Renal cortical epithelial cell (primary cell): ENCODE measurements around the gene LGALS7. TPM values are rescaled to one million over a fixed set of nuclear protein-coding genes. Genes with fewer than 3 reads are reported as not detected.

Experiments
- DNase-seq: peaks from one replicate; pipeline ENCODE4 v3.0.0-alpha.2; 2011; ENCODE audit warnings: low read depth
- total RNA-seq: library from RNA; depleted of rRNA; stranded (reverse); fragments of >200 nt; gene quantifications from 2 replicates; pipeline ENCODE4 v1.2.3, GENCODE V29; 2014

Gene LGALS7
- total RNA-seq, 1 donor from 2014 or later = not detected

- DNase-seq = no peak
Observed at GRCh38 chr19:38726761-38727301, 46.5 kb downstream of the LGALS7 start.

GRCh38 chr19:38726284-38726673 is 47.0 kb downstream of the LGALS7 start:
- DNase-seq = no peak

- DNase-seq = no peak
Observed at GRCh38 chr19:38725469-38726283, 47.6 kb downstream of the LGALS7 start.

- DNase-seq = no peak
Observed at GRCh38 chr19:38723990-38724854, 49.1 kb downstream of the LGALS7 start.

- DNase-seq = no peak
Observed at GRCh38 chr19:38723606-38723965, 49.7 kb downstream of the LGALS7 start.

- no peak for DNase-seq
Observed at GRCh38 chr19:38722947-38723605, 50.2 kb downstream of the LGALS7 start.

GRCh38 chr19:38721979-38722773 is 51.1 kb downstream of the LGALS7 start:
- DNase-seq = no peak

GRCh38 chr19:38721496-38721895 is 51.8 kb downstream of the LGALS7 start:
- DNase-seq = no peak

Other genes with a start within 250 kb of the LGALS7 start
- 0.25 TPM in 1 of 2 replicates, not detected in the other for gene MAP4K1, start 155.6 kb downstream of the LGALS7 start, total RNA-seq
- 328 and 420 TPM in 2 replicates for gene EIF3K, start 154.3 kb downstream of the LGALS7 start, total RNA-seq
- 513 and 1,377 TPM in 2 replicates for gene ACTN4, start 125.9 kb downstream of the LGALS7 start, total RNA-seq
- gene CAPN12, start 29.0 kb downstream of the LGALS7 start, total RNA-seq = 2.6 and 3.6 TPM in 2 replicates
- 3.6 TPM in 1 of 2 replicates, not detected in the other for gene LGALS7B, start 15.7 kb upstream of the LGALS7 start, total RNA-seq
- not detected in 2 replicates for gene LGALS4, start 39.4 kb upstream of the LGALS7 start, total RNA-seq
- gene ECH1, start 58.3 kb upstream of the LGALS7 start, total RNA-seq = 11.3 and 37.8 TPM in 2 replicates
- gene HNRNPL, start 76.5 kb upstream of the LGALS7 start, total RNA-seq = 218 and 338 TPM in 2 replicates
- 10.0 and 19.1 TPM in 2 replicates for gene RINL, start 104.8 kb upstream of the LGALS7 start, total RNA-seq
- 28.7 and 38.6 TPM in 2 replicates for gene SIRT2, start 126.1 kb upstream of the LGALS7 start, total RNA-seq
- 13.7 and 16.9 TPM in 2 replicates for gene NFKBIB, start 126.5 kb upstream of the LGALS7 start, total RNA-seq
- gene CCER2, start 138.7 kb upstream of the LGALS7 start, total RNA-seq = 0.15 TPM in 1 of 2 replicates, not detected in the other
- gene SARS2, start 157.2 kb upstream of the LGALS7 start, total RNA-seq = 16.8 and 17.0 TPM in 2 replicates
- gene MRPS12, start 157.4 kb upstream of the LGALS7 start, total RNA-seq = 38.4 and 49.8 TPM in 2 replicates
- gene FBXO17, start 202.2 kb upstream of the LGALS7 start, total RNA-seq = 25.2 and 82.6 TPM in 2 replicates